Measurements from ENCODE around the gene GGT6. TPM values are rescaled to one million over a fixed set of nuclear protein-coding genes. Genes with fewer than 3 reads are reported as not detected.

The GGT6 gene
- polyA plus RNA-seq, 1 donor (not counting 4 experiments of a cell fraction or from before 2014, with no cell fraction given): 0.93 TPM

GRCh38 chr17:4549781-4550533 is 10.4 kb downstream of the GGT6 start:
- peaks cover 7% of the 10 kb centered on the region for H4K20me1 ChIP-seq (ENCODE audit: control insufficient read depth, extremely low read depth, insufficient read depth, low read length)
- peaks cover 12% of the 10 kb centered on the region for H3K4me1 ChIP-seq (ENCODE audit: control insufficient read depth, extremely low read depth, insufficient read depth, low read length)
- H3K4me2 ChIP-seq (ENCODE audit: control insufficient read depth, extremely low read depth, insufficient read depth, low read depth, low read length): no peak overlapping the region
- H3K79me2 ChIP-seq (ENCODE audit: control insufficient read depth, insufficient read depth, low read length): peaks cover 29% of the 10 kb centered on the region
- no peak overlapping the region for H3K9ac ChIP-seq (ENCODE audit: control insufficient read depth, extremely low read depth, insufficient read depth, low read length)
- TF ChIP-seq CTCF (optimal IDR thresholded peaks at IDR 0.05 in 1 of 3, IDR thresholded peaks at IDR 0.05 in 1 of 3, conservative IDR thresholded peaks at IDR 0.05 in 1 of 3; ENCODE audit: extremely low read depth in 1 of 3, insufficient read depth in 2 of 3, low read length in 3 of 3) (no peak), EZH2 (IDR thresholded peaks at IDR 0.05; ENCODE audit: low read length) (no peak)
- no peaks in the 10 kb centered on the region for H3K27me3 ChIP-seq (ENCODE audit: control insufficient read depth, extremely low read depth, insufficient read depth, low read length)
- DNase-seq (ENCODE audit: low read depth, low spot score) (no peak), FAIRE-seq (no peak)
- H3K9me1 ChIP-seq (ENCODE audit: control insufficient read depth, extremely low read depth, insufficient read depth, low read length): no peaks in the 10 kb centered on the region
- dilution Hi-C loops (cut with MboI; ENCODE audit: extremely low pct_ligation_motif_present, low sequenced_read_pairs): no loop called here
- peaks cover 58 to 60% of the 10 kb centered on the region in 2 experiments for H3K36me3 ChIP-seq (ENCODE audit: control insufficient read depth in 2 of 2, extremely low read depth in 1 of 2, insufficient read depth in 2 of 2, low read length in 2 of 2)
- no peaks in the 10 kb centered on the region for H3K9me3 ChIP-seq (ENCODE audit: control insufficient read depth, low read depth, low read length)
- H3K27ac ChIP-seq (ENCODE audit: control insufficient read depth, insufficient read depth, low read length): no peak overlapping the region
- H2AFZ ChIP-seq (ENCODE audit: control insufficient read depth, low read length): no peak overlapping the region
- no peak overlapping the region for H3K4me3 ChIP-seq (ENCODE audit: control insufficient read depth in 2 of 3, extremely low read depth in 1 of 3, insufficient read depth in 2 of 3, low read depth in 1 of 3, low read length in 3 of 3)

- Histone ChIP-seq H2AFZ (ENCODE audit: control insufficient read depth, low read length) (no peak overlapping the region), H3K27ac (ENCODE audit: control insufficient read depth, insufficient read depth, low read length) (no peak overlapping the region), H3K9me3 (ENCODE audit: control insufficient read depth, low read depth, low read length) (no peaks in the 10 kb centered on the region), H3K36me3 (ENCODE audit: control insufficient read depth in 2 of 2, extremely low read depth in 1 of 2, insufficient read depth in 2 of 2, low read length in 2 of 2) (peaks cover 59 to 67% of the 10 kb centered on the region in 2 experiments), H3K4me1 (ENCODE audit: control insufficient read depth, extremely low read depth, insufficient read depth, low read length) (peaks cover 12% of the 10 kb centered on the region), H3K27me3 (ENCODE audit: control insufficient read depth, extremely low read depth, insufficient read depth, low read length) (no peaks in the 10 kb centered on the region), H3K79me2 (ENCODE audit: control insufficient read depth, insufficient read depth, low read length) (peaks cover 19% of the 10 kb centered on the region), H3K9me1 (ENCODE audit: control insufficient read depth, extremely low read depth, insufficient read depth, low read length) (no peaks in the 10 kb centered on the region), H4K20me1 (ENCODE audit: control insufficient read depth, extremely low read depth, insufficient read depth, low read length) (peaks cover 7% of the 10 kb centered on the region), H3K4me3 (ENCODE audit: control insufficient read depth in 2 of 3, extremely low read depth in 1 of 3, insufficient read depth in 2 of 3, low read depth in 1 of 3, low read length in 3 of 3) (no peak overlapping the region), H3K4me2 (ENCODE audit: control insufficient read depth, extremely low read depth, insufficient read depth, low read depth, low read length) (no peak overlapping the region), H3K9ac (ENCODE audit: control insufficient read depth, extremely low read depth, insufficient read depth, low read length) (no peak overlapping the region)
- no peak for TF ChIP-seq EZH2 (IDR thresholded peaks at IDR 0.05; ENCODE audit: low read length)
- no peak for TF ChIP-seq CTCF (optimal IDR thresholded peaks at IDR 0.05 in 1 of 3, IDR thresholded peaks at IDR 0.05 in 1 of 3, conservative IDR thresholded peaks at IDR 0.05 in 1 of 3; ENCODE audit: extremely low read depth in 1 of 3, insufficient read depth in 2 of 3, low read length in 3 of 3)
- DNase-seq (ENCODE audit: low read depth, low spot score): no peak
- FAIRE-seq: no peak
- dilution Hi-C loops (cut with MboI; ENCODE audit: extremely low pct_ligation_motif_present, low sequenced_read_pairs): no loop called here
Observed at GRCh38 chr17:4548721-4549531, 11.5 kb downstream of the GGT6 start.

Data from keratinocyte (primary cell).